ENCODE measurements around the gene RASGRP1. TPM values are rescaled to one million over a fixed set of nuclear protein-coding genes. Genes with fewer than 3 reads are reported as not detected.
"Not testable (repeated sequence)": the region's sequence is repeated elsewhere in the genome, so short reads cannot be mapped to it uniquely, and the experiment has no call there.

RASGRP1 gene
- total RNA-seq, 1 donor, result 0.36 TPM

DNA sequence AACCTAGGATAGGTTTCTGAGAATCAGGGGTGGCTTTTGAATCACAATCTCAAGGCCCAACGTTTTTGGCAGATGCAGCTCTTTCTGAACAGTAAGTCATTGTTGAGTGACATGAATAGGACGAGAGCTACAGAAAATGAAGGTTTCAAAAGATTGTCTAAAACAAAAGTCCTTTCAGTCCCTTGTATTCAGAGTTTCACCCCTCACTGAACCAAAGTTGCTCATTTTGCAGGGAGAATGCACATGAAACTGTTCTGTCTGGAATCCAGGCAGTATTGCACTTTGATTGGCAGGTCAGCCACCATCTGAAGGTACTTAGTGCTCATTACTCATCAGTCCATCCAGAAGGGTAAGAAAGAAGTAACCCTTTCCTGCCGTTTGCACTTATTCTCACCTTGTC, 24.1 kb upstream of the RASGRP1 start:
- Histone ChIP-seq H3K36me3 (ENCODE audit: insufficient read depth, low read length) (no peaks in the 10 kb centered on the region), H2AFZ (ENCODE audit: low read length) (no peak overlapping the region), H4K20me1 (ENCODE audit: insufficient read depth, low read length) (no peaks in the 10 kb centered on the region), H3K79me2 (ENCODE audit: insufficient read depth, low read length) (no peaks in the 10 kb centered on the region), H3K27ac (ENCODE audit: low read depth, low read length) (no peak overlapping the region), H3K9me3 (ENCODE audit: low read depth, low read length) (no peaks in the 10 kb centered on the region), H3K4me2 (ENCODE audit: insufficient read depth, low read length) (no peak overlapping the region), H3K4me3 (ENCODE audit: insufficient read depth, low read length) (no peak overlapping the region), H3K4me1 (ENCODE audit: insufficient read depth, low read length) (no peaks in the 10 kb centered on the region), H3K27me3 (ENCODE audit: insufficient read depth, low read length) (peaks cover 23% of the 10 kb centered on the region)
- TF ChIP-seq, protein P1, sequence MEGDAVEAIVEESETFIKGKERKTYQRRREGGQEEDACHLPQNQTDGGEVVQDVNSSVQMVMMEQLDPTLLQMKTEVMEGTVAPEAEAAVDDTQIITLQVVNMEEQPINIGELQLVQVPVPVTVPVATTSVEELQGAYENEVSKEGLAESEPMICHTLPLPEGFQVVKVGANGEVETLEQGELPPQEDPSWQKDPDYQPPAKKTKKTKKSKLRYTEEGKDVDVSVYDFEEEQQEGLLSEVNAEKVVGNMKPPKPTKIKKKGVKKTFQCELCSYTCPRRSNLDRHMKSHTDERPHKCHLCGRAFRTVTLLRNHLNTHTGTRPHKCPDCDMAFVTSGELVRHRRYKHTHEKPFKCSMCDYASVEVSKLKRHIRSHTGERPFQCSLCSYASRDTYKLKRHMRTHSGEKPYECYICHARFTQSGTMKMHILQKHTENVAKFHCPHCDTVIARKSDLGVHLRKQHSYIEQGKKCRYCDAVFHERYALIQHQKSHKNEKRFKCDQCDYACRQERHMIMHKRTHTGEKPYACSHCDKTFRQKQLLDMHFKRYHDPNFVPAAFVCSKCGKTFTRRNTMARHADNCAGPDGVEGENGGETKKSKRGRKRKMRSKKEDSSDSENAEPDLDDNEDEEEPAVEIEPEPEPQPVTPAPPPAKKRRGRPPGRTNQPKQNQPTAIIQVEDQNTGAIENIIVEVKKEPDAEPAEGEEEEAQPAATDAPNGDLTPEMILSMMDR (IDR thresholded peaks at IDR 0.05; ENCODE audit: extremely low read depth, low read depth, low read length), result no peak
- DNase-seq (ENCODE audit: insufficient read length, low spot score, missing footprints), result no peak

DNA sequence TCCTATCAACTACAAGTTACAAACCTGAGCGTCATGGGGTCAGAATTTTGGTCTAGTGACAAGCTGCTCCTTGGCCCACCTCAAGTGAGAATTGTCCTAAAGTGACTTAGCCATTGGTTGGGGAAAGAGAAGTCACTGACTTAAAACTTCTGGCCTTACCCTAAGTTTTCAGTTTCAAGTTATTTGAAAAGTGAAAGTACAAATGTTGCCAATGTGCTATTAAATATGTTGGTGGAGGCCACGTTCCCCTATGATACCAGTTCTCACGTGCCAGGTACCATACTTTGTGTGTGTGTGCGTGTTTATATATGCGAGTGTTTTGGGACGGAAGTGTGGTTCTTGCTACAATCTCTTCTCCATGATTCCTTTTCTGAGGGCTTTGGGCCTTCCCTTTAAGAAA, 22.6 kb upstream of the RASGRP1 start:
- H3K36me3 ChIP-seq (ENCODE audit: insufficient read depth, low read length), result no peaks in the 10 kb centered on the region
- H3K4me1 ChIP-seq (ENCODE audit: insufficient read depth, low read length), result no peaks in the 10 kb centered on the region
- H2AFZ ChIP-seq (ENCODE audit: low read length), result no peak overlapping the region
- DNase-seq (ENCODE audit: insufficient read length, low spot score, missing footprints), result no peak
- peaks cover 20% of the 10 kb centered on the region for H3K27me3 ChIP-seq (ENCODE audit: insufficient read depth, low read length)
- H4K20me1 ChIP-seq (ENCODE audit: insufficient read depth, low read length), result no peaks in the 10 kb centered on the region
- no peak overlapping the region for H3K4me3 ChIP-seq (ENCODE audit: insufficient read depth, low read length)
- TF ChIP-seq, protein P1 (IDR thresholded peaks at IDR 0.05; ENCODE audit: extremely low read depth, low read depth, low read length), result no peak
- no peak overlapping the region for H3K27ac ChIP-seq (ENCODE audit: low read depth, low read length)
- no peaks in the 10 kb centered on the region for H3K79me2 ChIP-seq (ENCODE audit: insufficient read depth, low read length)
- no peaks in the 10 kb centered on the region for H3K9me3 ChIP-seq (ENCODE audit: low read depth, low read length)
- H3K4me2 ChIP-seq (ENCODE audit: insufficient read depth, low read length), result no peak overlapping the region

DNA sequence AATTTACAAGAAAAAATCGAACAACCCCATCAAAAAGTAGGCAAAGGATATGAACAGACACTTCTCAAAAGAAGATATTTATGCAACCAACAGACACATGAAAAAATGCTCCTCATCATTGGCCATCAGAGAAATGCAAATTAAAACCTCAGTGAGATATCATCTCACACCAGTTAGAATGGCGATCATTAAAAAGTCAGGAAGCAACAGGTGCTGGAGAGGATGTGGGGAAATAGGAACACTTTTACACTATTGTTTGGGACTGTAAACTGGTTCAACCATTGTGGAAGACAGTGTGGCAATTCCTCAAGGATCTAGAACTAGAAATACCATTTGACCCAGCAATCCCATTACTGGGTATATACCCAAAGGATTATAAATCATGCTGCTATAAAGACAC, 21.4 kb upstream of the RASGRP1 start:
- not testable (repeated sequence) for H3K36me3 ChIP-seq (ENCODE audit: insufficient read depth, low read length); H3K27ac ChIP-seq (ENCODE audit: low read depth, low read length); DNase-seq (ENCODE audit: insufficient read length, low spot score, missing footprints); H3K4me3 ChIP-seq (ENCODE audit: insufficient read depth, low read length); H4K20me1 ChIP-seq (ENCODE audit: insufficient read depth, low read length); H3K4me1 ChIP-seq (ENCODE audit: insufficient read depth, low read length); H3K4me2 ChIP-seq (ENCODE audit: insufficient read depth, low read length); H3K9me3 ChIP-seq (ENCODE audit: low read depth, low read length); H3K79me2 ChIP-seq (ENCODE audit: insufficient read depth, low read length); H2AFZ ChIP-seq (ENCODE audit: low read length)
- H3K27me3 ChIP-seq (ENCODE audit: insufficient read depth, low read length), result peaks cover 17% of the 10 kb centered on the region

DNA sequence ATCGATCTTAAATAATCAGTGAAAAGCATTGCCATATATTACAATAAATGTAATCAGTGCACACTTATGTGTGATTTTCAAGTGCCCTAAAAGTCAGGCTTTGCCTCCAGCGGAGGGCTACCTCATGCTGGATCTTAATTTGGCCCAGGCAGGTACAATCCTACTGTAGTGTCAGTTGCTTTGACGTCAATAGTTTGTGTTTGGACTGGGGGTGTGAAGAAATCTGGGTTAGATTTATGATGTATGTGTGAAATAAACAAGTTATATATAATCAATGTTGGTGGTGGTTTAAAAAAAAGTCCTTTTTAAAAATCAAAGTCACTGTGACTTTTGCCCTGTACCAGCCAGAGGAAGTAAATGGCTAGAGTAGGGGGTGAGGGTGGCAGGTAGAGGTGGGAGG, 14.0 kb upstream of the RASGRP1 start:
- H4K20me1 ChIP-seq (ENCODE audit: insufficient read depth, low read length), result no peaks in the 10 kb centered on the region
- H3K4me3 ChIP-seq (ENCODE audit: insufficient read depth, low read length), result no peak overlapping the region
- no peaks in the 10 kb centered on the region for H3K9me3 ChIP-seq (ENCODE audit: low read depth, low read length)
- DNase-seq (ENCODE audit: insufficient read length, low spot score, missing footprints), result no peak
- no peak overlapping the region for H3K4me2 ChIP-seq (ENCODE audit: insufficient read depth, low read length)
- H3K79me2 ChIP-seq (ENCODE audit: insufficient read depth, low read length), result no peaks in the 10 kb centered on the region
- H3K36me3 ChIP-seq (ENCODE audit: insufficient read depth, low read length), result no peaks in the 10 kb centered on the region
- H3K27me3 ChIP-seq (ENCODE audit: insufficient read depth, low read length), result peaks cover 31% of the 10 kb centered on the region
- no peak overlapping the region for H2AFZ ChIP-seq (ENCODE audit: low read length)
- no peak overlapping the region for H3K27ac ChIP-seq (ENCODE audit: low read depth, low read length)
- TF ChIP-seq, protein P1 (IDR thresholded peaks at IDR 0.05; ENCODE audit: extremely low read depth, low read depth, low read length), result no peak
- no peaks in the 10 kb centered on the region for H3K4me1 ChIP-seq (ENCODE audit: insufficient read depth, low read length)
